ENCODE data around the gene HMX3. TPM values are rescaled to one million over a fixed set of nuclear protein-coding genes. Genes with fewer than 3 reads are reported as not detected.

Gene HMX3
- total and polyA plus RNA-seq, 2 of the 13 experiments (the other 11 are each of a cell fraction or from before 2014, with no cell fraction given) = not detected

- H4K20me1 ChIP-seq (ENCODE audit: insufficient read depth, low read length) = peaks cover 20% of the 10 kb centered on the region
- ChIA-PET POLR2A (interaction anchor here (1.3 kb wide), 1 partner anchor 16 kb away, joined by 3 read pairs; no protein-coding TSS in a partner anchor), CTCF (ENCODE audit: low intra/inter-chr PET ratio, low total read pairs) (no interaction called here)
- peak overlapping the region; percentile 56 for H3K27ac ChIP-seq (ENCODE audit: extremely low read length, insufficient read depth, low read length)
- H3K4me1 ChIP-seq (ENCODE audit: insufficient read depth, low read length) = peaks cover 64% of the 10 kb centered on the region
- H3K4me3 ChIP-seq (replicated peaks in 1 of 3; ENCODE audit: insufficient read depth in 1 of 3, low read depth in 2 of 3, low read length in 3 of 3) = peak overlapping the region; percentile 65 to 99 (median 98); a peak in 5 of 6 replicates
- in situ Hi-C loops (cut with HindIII; ENCODE audit: extremely low pct_ligation_motif_present, low pct_unique_long_range_greater_than_20kb) = no loop called here
- H3K79me2 ChIP-seq (ENCODE audit: insufficient read depth, low read length) = peaks cover 65% of the 10 kb centered on the region
- DNase-seq (ENCODE audit: low spot score) = no peak
- H3K9ac ChIP-seq (ENCODE audit: insufficient read depth, low read depth, low read length) = peak overlapping the region; percentile 92; the same call in 1 of the 2 replicates
- intact Hi-C loops (cut with micrococcal nuclease; ENCODE audit: unreplicated experiment) = loop anchor here (10.0 kb wide), 1 partner anchor 49 kb away; no protein-coding TSS in a partner anchor
- peaks cover 2 to 25% of the 10 kb centered on the region in 2 experiments; a peak in 4 of 5 replicates for H3K27me3 ChIP-seq (ENCODE audit: control insufficient read depth in 1 of 2, insufficient read depth in 2 of 2, low read length in 2 of 2)
- TF ChIP-seq ZNF121 (CRISPR knock-in tag; IDR thresholded peaks at IDR 0.05) (no peak), MIER2 (CRISPR knock-in tag; IDR thresholded peaks at IDR 0.05) (no peak), CBX1 (IDR thresholded peaks at IDR 0.05; ENCODE audit: low read depth) (no peak), ZNF619 (CRISPR knock-in tag; IDR thresholded peaks at IDR 0.05) (no peak), CERS6 (CRISPR knock-in tag; IDR thresholded peaks at IDR 0.05) (no peak), HMG20A (CRISPR knock-in tag; IDR thresholded peaks at IDR 0.05; ENCODE audit: borderline replicate concordance) (no peak), MTF2 (CRISPR knock-in tag; IDR thresholded peaks at IDR 0.05; ENCODE audit: borderline replicate concordance) (no peak), ZNF337 (CRISPR knock-in tag; IDR thresholded peaks at IDR 0.05; ENCODE audit: borderline replicate concordance, low read depth) (no peak), GATA4 (IDR thresholded peaks at IDR 0.05; ENCODE audit: borderline replicate concordance, low read depth) (no peak), ETS1 (CRISPR knock-in tag; IDR thresholded peaks at IDR 0.05) (no peak), HDAC6 (IDR thresholded peaks at IDR 0.05; ENCODE audit: low read depth, low read length) (no peak), CENPT (CRISPR knock-in tag; IDR thresholded peaks at IDR 0.05; ENCODE audit: low read depth) (no peak), E2F2 (CRISPR knock-in tag; IDR thresholded peaks at IDR 0.05; ENCODE audit: borderline replicate concordance) (no peak)
- no peak for FAIRE-seq
- H3K36me3 ChIP-seq (replicated peaks in 1 of 2; ENCODE audit: control insufficient read depth in 1 of 2, insufficient read depth in 2 of 2, low read length in 2 of 2) = peaks cover 4 to 22% of the 10 kb centered on the region in 2 experiments; a peak in 3 of 5 replicates
- peak overlapping the region; percentile 70 for H3K4me2 ChIP-seq (ENCODE audit: low read depth, low read length)
- no peak for ATAC-seq
- H2AFZ ChIP-seq (ENCODE audit: low read length) = no peak overlapping the region
- 67% methylated on average over 2 of the region's 2 CpGs for WGBS (ENCODE audit: low lambda C conversion rate)
- H3K9me3 ChIP-seq (ENCODE audit: low read length) = no peaks in the 10 kb centered on the region
- TSS peak; percentile 34 for BruUV-seq (replicated peaks)
Measured at GRCh38 chr10:123156078-123156477, 20.3 kb downstream of the HMX3 start.
